Trophoblast cell (in vitro differentiated cells and primary cell): Measurements from ENCODE around the gene PIGP.

ENCODE experiments used
- DNase-seq, 2 donors: peaks; one replicate each; pipeline ENCODE4 v3.0.0-alpha.2; 2016
- H2AFZ ChIP-seq: 2 replicates; pipeline ENCODE4 v1.6.1; 2013; ENCODE audit warnings: low read length, moderate library complexity, mild to moderate bottlenecking; ENCODE audit not compliant: insufficient read depth, poor library complexity
- H2AK5ac ChIP-seq: 2 replicates; pipeline ENCODE4 v1.6.1; 2013; ENCODE audit warnings: mild to moderate bottlenecking, low read length
- H2BK120ac ChIP-seq: 2 replicates; pipeline ENCODE4 v1.6.1; 2013; ENCODE audit warnings: low read length, mild to moderate bottlenecking, moderate library complexity; ENCODE audit not compliant: insufficient read depth, poor library complexity
- H2BK12ac ChIP-seq: 2 replicates; pipeline ENCODE4 v1.6.1; 2013; ENCODE audit warnings: mild to moderate bottlenecking, low read length, moderate library complexity
- H2BK5ac ChIP-seq: 2 replicates; pipeline ENCODE4 v1.6.1; 2013; ENCODE audit warnings: low read length, low read depth, moderate library complexity, mild to moderate bottlenecking; ENCODE audit not compliant: poor library complexity
- H3K14ac ChIP-seq: 2 replicates; pipeline ENCODE4 v1.6.1; 2013; ENCODE audit warnings: mild to moderate bottlenecking, low read length
- H3K18ac ChIP-seq: 2 replicates; pipeline ENCODE4 v1.6.1; 2013; ENCODE audit warnings: mild to moderate bottlenecking, low read length
- H3K23ac ChIP-seq: 2 replicates; pipeline ENCODE4 v1.6.1; 2013; ENCODE audit warnings: low read length
- H3K27ac ChIP-seq: 2 replicates; pipeline ENCODE4 v1.5.1; 2013; ENCODE audit warnings: low read depth, mild to moderate bottlenecking, inconsistent platforms, low read length, moderate library complexity
- H3K27me3 ChIP-seq: 2 replicates; pipeline ENCODE4 v1.6.1; 2013; ENCODE audit warnings: inconsistent platforms, mild to moderate bottlenecking, low read length, moderate library complexity; ENCODE audit not compliant: insufficient read depth
- H3K36me3 ChIP-seq, 2 experiments: 1 replicate in 1 of 2; 2 replicates in 1 of 2; pipeline ENCODE4 v1.6.1; 2013; ENCODE audit warnings: low read length in 2 of 2, mild to moderate bottlenecking in 2 of 2, moderate library complexity in 1 of 2; ENCODE audit not compliant: insufficient read depth in 2 of 2, control insufficient read depth in 1 of 2
- H3K4ac ChIP-seq: 2 replicates; pipeline ENCODE4 v1.6.1; 2013; ENCODE audit warnings: low read depth, mild to moderate bottlenecking, low read length, moderate library complexity
- H3K4me1 ChIP-seq, 2 experiments: 1 replicate in 1 of 2; 2 replicates in 1 of 2; pipeline ENCODE4 v1.6.1; 2013; ENCODE audit warnings: low read length in 2 of 2, mild to moderate bottlenecking in 2 of 2, moderate library complexity in 1 of 2; ENCODE audit not compliant: insufficient read depth in 2 of 2, control insufficient read depth in 1 of 2
- H3K4me2 ChIP-seq: 2 replicates; pipeline ENCODE4 v1.6.1; 2013; ENCODE audit warnings: inconsistent platforms, mild to moderate bottlenecking, low read length, moderate library complexity
- H3K4me3 ChIP-seq: 2 replicates; pipeline ENCODE4 v1.5.1; 2013; ENCODE audit warnings: mild to moderate bottlenecking, low read depth, low read length, inconsistent platforms
- H3K79me1 ChIP-seq: one replicate; pipeline ENCODE4 v1.6.1; 2013; ENCODE audit warnings: low read length
- H3K79me2 ChIP-seq: 2 replicates; pipeline ENCODE4 v1.6.1; 2013; ENCODE audit warnings: low read length, mild to moderate bottlenecking; ENCODE audit not compliant: control insufficient read depth, insufficient read depth, poor library complexity
- H3K9ac ChIP-seq: 2 replicates; pipeline ENCODE4 v1.6.1; 2013; ENCODE audit warnings: mild to moderate bottlenecking, low read length
- H3K9me3 ChIP-seq: 2 replicates; pipeline ENCODE4 v1.6.1; 2013; ENCODE audit warnings: low read depth, mild to moderate bottlenecking, control low read depth, inconsistent platforms, low read length; ENCODE audit not compliant: insufficient read depth
- H4K12ac ChIP-seq: 2 replicates; pipeline ENCODE4 v1.6.1; 2013; ENCODE audit warnings: low read depth, mild to moderate bottlenecking, low read length, moderate library complexity
- H4K8ac ChIP-seq: 2 replicates; pipeline ENCODE4 v1.6.1; 2013; ENCODE audit warnings: low read depth, mild to moderate bottlenecking, low read length, moderate library complexity
- H4K91ac ChIP-seq: one replicate; pipeline ENCODE4 v1.6.1; 2013; ENCODE audit warnings: low read depth, mild to moderate bottlenecking, low read length, moderate library complexity
- WGBS: extraction: QIAGEN DNeasy Blood & Tissue Kit; methylation state at CpG from one replicate; pipeline ENCODE4 v1.1.7; 2013; ENCODE audit warnings: missing lambda C conversion rate; ENCODE audit not compliant: insufficient read length, insufficient coverage; ENCODE audit errors: extremely low coverage; 5-methylcytosine and 5-hydroxymethylcytosine counted together

The PIGP gene

GRCh38 chr21:37085726-37086125 lies 12.9 kb upstream of the PIGP start:
- H3K18ac ChIP-seq = no peak overlapping the region
- H3K4me2 ChIP-seq = no peak overlapping the region
- no peak for DNase-seq
- H3K9me3 ChIP-seq = no peaks in the 10 kb centered on the region
- H3K4ac ChIP-seq = no peak overlapping the region
- no peak overlapping the region for H2AFZ ChIP-seq
- H4K8ac ChIP-seq = no peak overlapping the region
- H3K23ac ChIP-seq = no peak overlapping the region
- no CpG with 5 or more reads among the region's 3 CpGs for WGBS
- no peaks in the 10 kb centered on the region for H3K4me1 ChIP-seq
- H2BK12ac ChIP-seq = no peak overlapping the region
- no peak overlapping the region for H3K4me3 ChIP-seq
- no peaks in the 10 kb centered on the region for H3K27me3 ChIP-seq
- H3K79me1 ChIP-seq = no peaks in the 10 kb centered on the region
- H3K14ac ChIP-seq = no peak overlapping the region
- H2BK5ac ChIP-seq = no peak overlapping the region
- H2BK120ac ChIP-seq = no peak overlapping the region
- peaks cover 1% of the 10 kb centered on the region for H3K79me2 ChIP-seq
- H4K91ac ChIP-seq = no peak overlapping the region
- H3K27ac ChIP-seq = no peak overlapping the region
- no peak overlapping the region for H3K9ac ChIP-seq
- H3K36me3 ChIP-seq = peaks cover 2 to 3% of the 10 kb centered on the region in 2 experiments
- no peak overlapping the region for H2AK5ac ChIP-seq
- no peak overlapping the region for H4K12ac ChIP-seq

- H3K79me1 ChIP-seq = no peaks in the 10 kb centered on the region
These were observed 10.1 kb upstream of the PIGP start for GRCh38 chr21:37082856-37083528.

GRCh38 chr21:37082375-37082774 lies 9.5 kb upstream of the PIGP start:
- H4K91ac ChIP-seq = no peak overlapping the region
- no CpG with 5 or more reads among the region's 1 CpG for WGBS
- H4K8ac ChIP-seq = no peak overlapping the region
- H2BK120ac ChIP-seq = no peak overlapping the region
- H2AFZ ChIP-seq = no peak overlapping the region
- H3K4me3 ChIP-seq = no peak overlapping the region
- no peak overlapping the region for H3K18ac ChIP-seq
- DNase-seq = no peak
- no peaks in the 10 kb centered on the region for H3K27me3 ChIP-seq
- no peaks in the 10 kb centered on the region for H3K36me3 ChIP-seq
- peak overlapping the region; percentile 91 for H3K4ac ChIP-seq
- no peaks in the 10 kb centered on the region for H3K9me3 ChIP-seq
- H3K4me1 ChIP-seq = no peaks in the 10 kb centered on the region
- H2AK5ac ChIP-seq = no peak overlapping the region
- H3K14ac ChIP-seq = no peak overlapping the region
- no peak overlapping the region for H3K4me2 ChIP-seq
- no peak overlapping the region for H2BK5ac ChIP-seq
- no peaks in the 10 kb centered on the region for H3K79me1 ChIP-seq
- peaks cover 1% of the 10 kb centered on the region for H3K79me2 ChIP-seq
- no peak overlapping the region for H4K12ac ChIP-seq
- no peak overlapping the region for H3K27ac ChIP-seq
- no peak overlapping the region for H3K23ac ChIP-seq
- no peak overlapping the region for H3K9ac ChIP-seq
- H2BK12ac ChIP-seq = no peak overlapping the region

More at GRCh38 chr21:37082856-37083528, 10.1 kb upstream of the PIGP start:
- no peak overlapping the region for H3K14ac ChIP-seq
- H3K4ac ChIP-seq = no peak overlapping the region
- H3K9ac ChIP-seq = no peak overlapping the region
- H3K9me3 ChIP-seq = no peaks in the 10 kb centered on the region
- H2AFZ ChIP-seq = no peak overlapping the region
- no peak overlapping the region for H3K4me3 ChIP-seq
- H3K4me2 ChIP-seq = no peak overlapping the region
- no peaks in the 10 kb centered on the region for H3K36me3 ChIP-seq
- no peak overlapping the region for H4K8ac ChIP-seq
- no peak overlapping the region for H2BK5ac ChIP-seq
- no peaks in the 10 kb centered on the region for H3K27me3 ChIP-seq
- H3K79me2 ChIP-seq = peaks cover 1% of the 10 kb centered on the region
- H2AK5ac ChIP-seq = no peak overlapping the region
- no peak overlapping the region for H3K23ac ChIP-seq
- DNase-seq = no peak
- no peak overlapping the region for H4K91ac ChIP-seq
- no peak overlapping the region for H2BK120ac ChIP-seq
- H3K27ac ChIP-seq = no peak overlapping the region
- H3K18ac ChIP-seq = no peak overlapping the region
- H4K12ac ChIP-seq = no peak overlapping the region
- no peak overlapping the region for H2BK12ac ChIP-seq
- no peaks in the 10 kb centered on the region for H3K4me1 ChIP-seq

- Histone ChIP-seq H3K27ac (no peak overlapping the region), H2BK5ac (no peak overlapping the region), H3K18ac (no peak overlapping the region), H3K4ac (no peak overlapping the region), H2AK5ac (no peak overlapping the region), H3K9ac (no peak overlapping the region), H3K9me3 (no peaks in the 10 kb centered on the region), H4K8ac (no peak overlapping the region), H3K23ac (no peak overlapping the region), H3K14ac (no peak overlapping the region), H3K27me3 (no peaks in the 10 kb centered on the region), H3K4me1 (no peaks in the 10 kb centered on the region), H2AFZ (no peak overlapping the region), H4K12ac (no peak overlapping the region), H2BK12ac (no peak overlapping the region), H3K36me3 (no peaks in the 10 kb centered on the region), H3K4me3 (no peak overlapping the region), H4K91ac (no peak overlapping the region), H3K79me2 (peaks cover 1% of the 10 kb centered on the region), H3K79me1 (no peaks in the 10 kb centered on the region), H2BK120ac (no peak overlapping the region), H3K4me2 (no peak overlapping the region)
- WGBS = no CpG with 5 or more reads among the region's 6 CpGs
- DNase-seq = no peak
These were observed 6.4 kb upstream of the PIGP start for GRCh38 chr21:37079211-37079824.
